GM21515 (cell line): Measurements from ENCODE around the gene KCNK2.
"Not testable (repeated sequence)": the region's sequence is repeated elsewhere in the genome, so short reads cannot be mapped to it uniquely, and the experiment has no call there.

Experiments used
- ATAC-seq: cut with Tn5 transposase; IDR thresholded peaks from one replicate; pipeline ENCODE4 v1.9.1; 2021; ENCODE audit not compliant: unreplicated experiment

The KCNK2 gene

DNA sequence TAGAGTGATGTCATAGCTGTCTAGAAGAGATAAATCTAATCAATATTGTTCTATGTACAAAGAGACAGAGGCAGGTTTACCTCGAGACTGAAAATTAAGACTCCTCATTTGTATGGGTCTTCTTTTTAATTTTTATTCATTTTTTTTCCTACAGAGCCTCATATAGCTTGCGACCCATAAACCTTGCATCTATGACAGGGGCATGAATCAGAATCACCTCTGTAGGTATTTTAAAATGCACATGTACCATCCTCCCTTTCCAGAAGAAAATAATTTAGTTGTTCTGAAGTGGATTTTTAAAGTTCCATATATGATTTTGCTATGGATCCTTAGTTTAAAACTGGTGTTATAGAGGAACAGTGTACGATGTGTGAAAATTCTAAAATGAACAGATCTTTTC, 64.5 kb downstream of the KCNK2 start:
- no peak for ATAC-seq

DNA sequence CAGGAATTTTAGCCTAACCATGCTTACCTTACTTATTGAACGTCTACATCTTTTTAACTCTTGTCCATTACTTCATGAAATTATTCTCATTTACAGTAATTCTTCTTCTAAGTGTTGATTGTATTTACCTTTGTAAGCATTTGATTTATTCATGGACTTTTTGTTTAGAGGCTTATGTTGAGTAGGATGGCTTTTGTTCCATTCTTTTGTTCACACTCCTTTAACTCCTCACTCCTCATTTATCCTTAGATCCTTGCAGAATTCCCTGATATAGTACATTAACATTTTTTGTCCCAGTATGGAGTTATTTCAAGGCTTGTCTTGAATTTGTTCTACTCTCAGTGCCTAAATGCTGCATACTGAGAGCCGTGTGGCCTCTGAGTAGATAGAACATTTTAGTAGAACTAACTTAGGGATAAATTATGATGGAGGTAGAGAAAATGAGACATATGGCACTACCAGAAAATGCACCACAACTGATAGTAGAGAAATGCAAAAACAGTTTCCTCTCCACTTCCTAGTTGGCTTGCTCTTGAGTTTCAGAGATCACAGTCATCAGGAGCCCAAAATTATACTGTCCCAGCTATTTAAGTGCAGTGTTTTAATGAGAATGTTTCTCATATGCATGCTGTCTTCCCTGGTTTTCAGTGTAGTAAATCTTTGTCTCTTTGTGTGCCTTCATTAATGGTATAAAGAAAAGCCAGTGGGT, 69.5 kb downstream of the KCNK2 start:
- ATAC-seq: no peak

DNA sequence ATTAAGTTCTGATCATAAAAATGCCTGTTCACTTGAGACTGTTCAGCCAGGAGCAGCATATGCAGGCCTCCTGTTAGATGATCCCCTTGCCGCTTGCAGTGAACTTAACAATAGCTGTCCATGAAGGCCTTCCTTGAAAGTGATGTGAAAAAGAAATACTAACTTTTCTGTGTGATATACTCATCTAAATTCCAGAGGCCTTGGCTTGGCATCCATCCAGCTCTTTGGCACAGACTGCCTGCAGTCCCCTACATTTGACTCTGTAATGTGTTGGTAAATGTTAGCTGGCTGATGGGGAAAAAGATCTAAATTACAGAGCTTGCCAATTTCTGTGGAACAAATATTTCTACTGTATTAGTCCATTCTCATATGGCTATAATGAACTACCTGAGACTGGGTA, 73.7 kb downstream of the KCNK2 start:
- ATAC-seq: no peak

DNA sequence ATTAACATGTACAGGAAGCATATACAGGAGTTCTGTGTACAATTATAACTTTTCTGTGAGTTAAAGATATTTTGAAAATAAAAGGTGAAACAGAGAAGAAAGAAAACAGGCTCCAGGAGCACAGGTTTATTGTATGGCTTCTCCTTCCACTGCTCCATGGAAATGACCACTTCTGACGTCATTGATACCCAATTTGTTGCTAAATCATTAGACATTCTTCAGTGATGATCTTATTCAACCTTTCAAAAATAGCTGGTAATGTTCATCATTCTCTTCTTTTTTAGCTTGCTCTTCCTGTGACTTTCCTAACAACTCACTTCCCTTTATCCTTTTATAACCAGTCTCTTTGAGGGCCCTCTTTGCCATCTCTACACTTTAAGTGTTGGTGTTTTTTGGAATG, 77.8 kb downstream of the KCNK2 start:
- ATAC-seq: no peak

DNA sequence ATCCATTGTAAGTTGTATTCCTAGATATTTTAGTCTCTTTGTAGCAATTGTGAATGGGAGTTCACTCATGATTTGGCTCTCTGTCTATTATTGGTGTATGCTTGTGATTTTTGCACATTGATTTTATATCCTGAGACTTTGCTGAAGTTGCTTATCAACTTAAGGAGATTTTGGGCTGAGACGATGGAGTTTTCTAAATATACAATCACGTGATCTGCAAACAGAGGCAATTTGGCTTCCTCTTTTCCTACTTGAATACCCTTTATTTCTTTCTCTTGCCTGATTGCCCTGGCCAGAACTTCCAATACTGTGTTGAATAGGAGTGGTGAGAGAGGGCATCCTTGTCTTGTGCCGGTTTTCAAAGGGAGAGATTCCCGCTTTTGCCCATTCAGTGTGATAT, 80.6 kb downstream of the KCNK2 start:
- ATAC-seq: not testable (repeated sequence)

DNA sequence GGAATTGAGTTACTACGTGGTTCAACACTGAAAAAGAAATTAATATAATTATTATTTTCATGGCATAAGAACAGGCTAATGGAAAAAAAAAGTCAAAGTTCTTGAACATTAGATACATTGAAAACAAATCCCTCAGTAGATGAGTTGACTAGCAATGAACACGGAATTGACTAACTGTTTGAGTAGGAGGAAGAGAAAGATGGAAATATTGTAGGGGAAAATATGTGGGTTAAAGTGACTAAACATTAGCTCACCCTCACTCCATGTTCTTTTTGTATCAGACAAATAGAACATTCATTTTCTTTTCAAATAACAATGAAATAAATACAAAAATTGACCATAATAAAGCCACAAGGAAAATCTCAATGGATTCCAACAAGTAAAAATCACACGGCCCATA, 84.3 kb downstream of the KCNK2 start:
- ATAC-seq: no peak

DNA sequence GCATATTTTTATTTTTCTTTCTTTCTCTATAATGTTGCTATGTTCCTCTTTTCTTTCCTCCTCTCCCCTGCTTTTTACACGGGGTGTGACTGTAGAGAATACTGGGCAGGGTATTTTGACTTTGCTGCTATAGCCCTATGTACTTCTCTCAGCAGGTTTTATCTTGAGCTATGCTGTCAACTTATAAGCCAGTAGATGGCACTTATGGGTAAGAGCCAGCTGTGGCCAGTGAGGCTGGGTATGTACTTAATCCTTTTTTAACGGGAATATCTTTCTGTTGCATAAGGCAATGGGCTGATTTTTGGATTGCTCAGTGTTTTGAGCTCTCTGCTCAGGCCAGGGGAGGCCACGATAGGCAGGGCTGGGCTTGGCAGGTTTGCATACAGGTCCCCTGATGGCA, 99.0 kb downstream of the KCNK2 start:
- no peak for ATAC-seq

DNA sequence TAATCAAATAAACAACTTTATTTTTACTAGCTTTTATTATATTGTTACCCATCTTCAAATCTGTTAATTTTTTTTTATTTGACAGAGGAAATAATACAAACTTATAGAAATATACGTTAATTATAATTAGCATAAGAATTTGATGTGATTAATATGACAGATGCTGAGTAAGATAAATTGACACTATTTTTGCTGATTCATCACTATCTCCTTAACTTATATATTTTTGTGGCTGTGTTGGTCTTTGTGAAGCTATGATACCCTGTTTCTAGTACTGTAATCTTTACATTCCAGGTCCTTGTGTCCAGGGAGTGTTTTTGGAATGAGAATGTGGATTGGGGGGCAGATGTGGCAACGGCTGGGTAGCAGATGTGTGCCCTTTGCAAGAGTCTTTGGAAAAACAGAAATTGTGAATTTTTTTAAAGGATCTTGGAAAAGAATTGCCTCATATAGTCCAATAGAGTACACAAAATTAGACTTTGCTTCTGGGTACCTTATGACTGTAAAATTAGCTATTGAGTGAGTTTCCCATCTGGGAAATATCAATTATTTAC, 102.6 kb downstream of the KCNK2 start:
- no peak for ATAC-seq

DNA sequence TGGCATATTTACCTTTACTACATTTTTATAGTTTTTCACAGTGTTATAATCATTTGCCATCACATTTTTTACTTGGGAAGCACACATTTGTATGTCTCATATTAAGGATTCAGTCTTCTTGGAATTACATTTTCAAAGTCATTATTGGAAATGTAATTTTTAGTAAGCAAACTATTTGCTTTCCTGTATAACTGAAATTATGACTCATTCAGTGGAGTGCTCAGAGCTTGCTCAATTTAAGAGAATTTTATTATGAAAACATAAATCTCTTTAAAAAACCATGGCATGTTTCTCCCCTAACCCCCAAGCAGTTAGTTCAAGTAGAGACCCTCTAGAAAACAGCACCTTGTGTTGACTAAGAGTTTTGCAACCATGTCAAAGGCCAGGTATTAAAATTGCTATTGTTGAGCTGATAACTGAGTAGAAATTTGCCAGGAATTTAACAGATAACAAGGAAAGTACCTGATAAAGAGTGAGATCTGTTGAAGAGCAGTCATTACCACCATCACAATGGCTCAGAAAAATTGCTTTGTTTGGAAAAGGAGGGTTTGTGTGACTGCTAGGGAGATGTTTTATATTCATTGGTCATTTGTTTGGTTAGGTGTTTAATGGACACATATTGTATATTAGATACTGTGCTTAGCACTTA, 105.9 kb downstream of the KCNK2 start:
- ATAC-seq: no peak

DNA sequence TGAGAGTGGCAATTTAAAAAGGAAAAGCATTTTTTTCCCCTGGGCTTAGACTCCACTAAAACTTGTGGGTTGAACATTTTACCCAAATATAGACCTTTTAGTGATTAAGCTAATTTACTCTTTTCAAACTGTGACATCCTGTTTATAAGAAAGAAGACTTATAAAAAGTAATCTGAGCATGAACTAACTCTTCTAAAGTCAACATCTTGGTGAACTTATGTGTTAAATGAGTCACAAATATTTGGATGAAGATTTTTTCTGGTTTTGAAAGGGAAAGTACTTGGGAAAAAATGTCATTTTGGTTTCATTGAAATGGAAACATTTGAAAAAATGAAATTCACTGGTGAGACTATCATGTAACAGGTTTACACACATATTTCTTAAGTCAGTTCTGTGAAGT, 109.8 kb downstream of the KCNK2 start:
- no peak for ATAC-seq

DNA sequence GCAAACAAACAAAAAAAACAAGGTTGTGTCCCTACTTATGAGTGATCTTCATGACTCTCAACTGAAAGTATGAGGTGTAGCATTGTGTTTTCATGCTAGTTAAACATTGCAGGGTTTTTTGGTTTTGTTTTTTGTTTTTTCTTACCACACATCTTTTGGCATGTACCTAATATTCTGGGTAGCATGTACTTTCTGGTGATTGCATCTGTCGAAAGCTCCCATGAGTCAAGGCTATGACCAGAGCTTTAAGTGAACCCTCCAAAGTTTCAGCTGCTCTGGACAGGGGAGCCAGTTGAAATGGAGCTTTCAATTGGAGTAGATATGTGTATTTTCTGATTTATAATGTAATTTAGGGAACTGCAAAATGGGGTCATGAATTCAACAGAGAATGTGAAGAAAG, 115.5 kb downstream of the KCNK2 start:
- ATAC-seq: no peak

DNA sequence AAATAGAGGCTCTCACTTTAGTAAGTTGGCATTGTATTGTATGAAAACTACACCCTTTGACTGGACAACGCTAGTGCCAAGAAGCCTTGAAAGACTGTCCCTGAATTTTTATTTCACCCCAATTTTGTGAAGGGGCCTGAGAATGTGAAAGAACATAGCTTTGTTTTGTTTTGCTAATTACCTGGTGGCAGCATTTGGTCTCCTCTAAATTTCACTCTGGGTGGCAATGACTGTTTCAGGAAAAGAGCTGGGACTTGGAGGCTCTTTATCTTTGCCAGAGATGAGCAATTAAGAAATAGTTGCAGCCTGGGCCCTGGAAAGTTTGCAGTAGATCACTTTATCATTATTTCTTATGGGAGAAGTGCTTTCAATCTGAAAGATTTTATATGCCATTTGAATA, 117.6 kb downstream of the KCNK2 start:
- no peak for ATAC-seq

DNA sequence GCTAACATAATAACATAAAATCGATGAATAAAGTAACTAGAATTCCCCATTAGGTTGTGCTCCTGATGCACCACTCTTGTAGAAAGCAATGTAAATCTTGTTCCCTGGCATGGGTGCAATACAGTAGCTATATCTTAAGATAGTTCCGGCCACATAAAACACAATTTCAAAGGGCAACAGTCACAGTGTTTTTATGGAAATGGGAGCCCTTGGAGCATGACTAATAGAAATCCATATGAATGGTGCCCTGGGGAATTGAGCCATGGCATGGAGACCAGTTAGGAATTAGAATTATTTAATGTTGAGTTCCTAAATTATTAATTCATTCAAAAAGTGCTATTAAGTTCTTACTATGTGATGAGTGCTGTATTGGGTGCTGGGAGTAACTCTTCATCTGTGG, 118.7 kb downstream of the KCNK2 start:
- ATAC-seq: no peak

DNA sequence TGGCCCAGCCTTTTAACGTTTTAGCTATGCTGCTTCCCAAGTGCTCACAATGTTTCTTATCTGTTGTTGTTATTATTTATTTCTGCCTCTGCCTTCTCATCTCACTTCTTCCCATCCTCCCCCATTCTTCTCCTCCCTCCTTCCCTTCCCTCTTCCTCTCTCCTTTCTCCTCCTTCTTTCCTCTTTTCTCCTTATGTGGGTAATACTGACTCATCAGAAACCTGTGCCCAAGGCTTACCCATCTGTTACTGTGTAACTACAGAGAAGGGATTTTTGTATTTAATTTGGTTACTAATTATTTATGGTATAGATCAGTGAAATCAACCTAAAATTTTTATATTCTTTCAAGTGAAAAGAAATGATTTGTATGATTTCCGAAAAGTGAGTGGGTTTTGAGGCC, 120.3 kb downstream of the KCNK2 start:
- no peak for ATAC-seq

DNA sequence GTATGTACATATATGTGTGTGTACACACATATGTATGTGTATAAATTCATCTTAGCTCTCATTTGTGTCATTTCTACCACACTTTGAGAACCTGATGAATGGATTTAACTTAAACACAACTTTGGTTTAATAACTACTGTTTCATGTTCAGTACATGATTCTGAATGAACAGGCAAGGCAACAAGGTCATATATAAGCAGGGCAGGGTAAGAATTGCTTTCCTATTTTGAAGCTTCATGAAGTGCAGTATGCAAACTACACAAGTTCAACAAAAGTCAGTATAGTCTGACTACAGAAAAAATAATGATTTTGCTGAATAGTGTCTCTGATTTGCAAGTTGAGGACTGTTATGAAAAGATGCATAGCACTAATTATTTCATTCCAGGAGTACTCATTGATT, 127.6 kb downstream of the KCNK2 start:
- ATAC-seq: no peak

DNA sequence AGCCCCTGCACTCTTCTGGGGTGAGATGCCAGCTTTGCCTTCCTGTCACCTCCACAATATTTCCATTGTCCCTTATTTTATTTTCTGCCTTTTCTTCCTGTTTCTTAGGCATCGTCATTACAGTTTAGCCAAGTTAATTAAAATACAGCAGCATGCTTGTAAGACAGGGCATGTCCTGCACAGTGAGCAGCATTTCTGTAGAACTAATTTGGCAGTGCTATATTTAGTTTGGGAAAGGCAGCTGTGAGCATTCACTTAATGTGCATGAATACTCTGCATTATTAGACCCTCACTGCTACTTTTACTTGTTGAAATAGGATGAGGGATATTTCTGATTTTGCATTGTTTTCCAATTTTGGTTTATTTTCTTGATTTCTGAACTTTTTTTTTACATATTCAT, 133.3 kb downstream of the KCNK2 start:
- no peak for ATAC-seq

DNA sequence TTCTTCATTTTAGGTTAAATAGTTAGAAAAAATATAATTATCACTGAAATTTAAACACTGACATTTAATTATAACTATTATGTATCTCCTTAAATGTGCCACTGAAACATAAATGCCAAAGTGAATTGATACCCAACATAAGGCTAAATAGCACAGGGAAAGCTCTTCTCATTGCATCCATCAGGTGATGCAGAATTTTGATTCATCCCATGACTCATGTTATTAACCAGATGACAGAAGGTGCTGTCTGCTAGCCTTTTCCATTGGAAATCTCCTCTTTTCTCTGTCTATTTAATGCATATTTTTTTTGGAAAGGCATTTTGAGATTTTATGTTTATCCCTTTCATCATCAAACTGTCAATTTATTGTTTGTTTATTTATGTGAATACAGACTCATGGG, 136.8 kb downstream of the KCNK2 start:
- ATAC-seq: no peak

DNA sequence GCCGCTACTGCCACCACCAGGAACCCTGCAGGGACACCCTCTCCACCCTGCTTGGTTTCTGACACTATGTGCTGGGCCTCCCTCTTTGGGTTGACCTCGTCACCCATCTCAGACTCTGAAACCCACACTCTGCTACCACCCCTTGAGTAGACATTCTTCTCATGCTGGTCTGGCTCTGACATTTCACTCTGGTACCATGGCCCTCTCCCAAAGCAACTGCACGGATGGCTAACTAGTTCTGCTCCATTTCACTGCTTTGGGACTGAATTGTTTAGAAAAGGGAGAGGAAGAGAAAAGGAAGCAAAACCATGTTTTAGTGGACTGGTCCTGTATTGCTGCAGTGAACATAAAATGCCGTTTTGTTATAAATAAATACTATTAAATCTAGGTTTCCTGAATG, 137.8 kb downstream of the KCNK2 start:
- no peak for ATAC-seq

DNA sequence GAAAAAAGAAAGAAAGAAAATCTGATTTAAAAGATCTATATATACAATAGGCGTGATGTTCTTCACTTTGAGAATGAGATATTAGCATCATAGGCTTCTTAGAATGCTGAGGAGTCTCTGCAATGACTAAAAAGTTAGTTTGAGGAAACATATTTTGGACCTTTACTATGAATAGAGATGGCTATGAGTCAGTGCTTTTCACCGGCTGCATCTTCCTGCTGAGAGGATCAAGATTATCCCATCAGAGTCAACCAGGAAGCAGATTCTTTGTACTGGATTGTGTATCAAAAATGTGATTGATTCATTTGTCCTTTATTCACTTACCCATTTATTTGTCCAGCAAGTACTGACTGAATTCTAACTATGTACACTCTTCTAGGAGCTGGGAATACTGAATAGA, 144.2 kb downstream of the KCNK2 start:
- ATAC-seq: no peak

DNA sequence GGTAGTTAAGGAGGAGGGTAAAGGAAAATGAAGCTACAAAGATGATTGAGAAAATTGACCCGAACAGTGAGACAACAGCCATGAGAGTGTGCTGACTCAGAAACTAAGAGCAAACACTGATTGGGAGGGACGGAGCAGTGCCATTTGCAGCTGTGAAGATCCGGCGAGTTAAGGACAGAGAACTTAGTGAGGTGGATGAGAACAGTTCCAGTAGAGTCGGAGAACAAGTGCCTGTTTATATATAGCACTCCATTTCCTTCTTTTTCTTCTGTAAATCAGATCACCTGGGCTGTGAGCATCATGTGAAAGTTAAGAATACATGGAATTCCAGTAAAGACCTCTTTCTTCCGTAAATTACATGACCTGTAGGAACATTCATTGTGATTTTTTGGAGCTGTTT, 145.7 kb downstream of the KCNK2 start:
- ATAC-seq: no peak

DNA sequence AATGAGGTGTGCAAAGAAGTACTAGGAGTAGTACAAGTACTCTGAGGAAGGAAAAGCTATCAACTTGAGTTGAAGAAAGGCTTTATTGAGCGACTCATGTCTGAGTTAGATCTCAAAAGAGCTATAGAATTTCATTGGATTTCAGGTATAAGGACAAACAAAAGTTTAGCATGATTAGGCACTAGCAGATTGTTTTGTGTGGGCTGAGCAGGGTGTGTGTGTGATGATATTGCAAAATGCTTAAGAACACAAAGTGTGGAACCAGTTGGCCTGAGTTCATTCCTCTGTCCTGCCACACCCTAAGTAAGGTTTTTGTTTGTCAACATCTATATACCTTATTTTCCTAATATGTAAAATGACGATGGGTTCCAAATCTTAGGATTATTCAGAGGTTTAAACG, 158.9 kb downstream of the KCNK2 start:
- no peak for ATAC-seq

DNA sequence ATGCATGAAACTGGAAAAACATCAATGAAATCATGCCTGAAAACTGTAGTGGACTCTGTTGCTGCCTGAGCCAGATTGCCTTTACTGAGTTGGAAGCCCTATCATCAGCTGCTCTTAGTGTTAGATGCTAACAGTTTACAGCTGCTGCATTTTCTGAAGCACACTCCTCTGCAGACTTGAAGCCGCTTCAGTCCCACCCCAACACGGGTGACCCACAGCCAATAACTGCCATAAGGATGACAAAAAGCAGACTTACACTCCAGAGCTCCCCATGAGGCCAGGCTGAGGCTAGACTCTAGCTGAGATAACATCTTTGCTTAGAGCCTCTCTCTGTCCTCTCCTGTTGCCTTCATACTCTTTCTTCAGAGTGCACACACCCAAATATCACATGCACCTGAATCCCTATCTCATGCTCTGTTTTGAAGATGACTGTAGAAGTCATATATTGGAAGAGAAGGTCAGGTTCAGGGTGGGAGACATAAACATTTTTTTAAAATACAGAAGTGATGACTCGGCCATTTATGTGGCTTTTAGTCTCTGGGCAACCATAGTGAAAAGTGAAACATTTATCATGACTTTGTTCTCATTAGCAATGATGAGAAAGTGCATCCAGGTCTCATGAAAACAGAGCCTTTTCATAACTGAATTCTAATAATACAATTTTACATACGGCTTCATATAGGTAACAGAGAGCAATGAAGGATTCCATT, 161.0 kb downstream of the KCNK2 start:
- no peak for ATAC-seq
